ENCODE results near the gene FAM72B.
"Not testable (repeated sequence)": the region's sequence is repeated elsewhere in the genome, so short reads cannot be mapped to it uniquely, and the experiment has no call there.

The FAM72B gene

GRCh38 chr1:121184290-121185127 lies at the start of gene FAM72B, which contains the start of gene SRGAP2C:
FAM72B (minus strand) TSS chr1:121184340; CDS start chr1:121183489, 851 bp downstream.
SRGAP2C (plus strand) TSS chr1:121184975; CDS start chr1:121187447, 2,472 bp downstream.
- peak; percentile 97 for DNase-seq

GRCh38 chr1:121232445-121233125 lies 48.4 kb upstream of the FAM72B start:
- DNase-seq: not testable (repeated sequence)

GRCh38 chr1:121230636-121231035 lies 46.5 kb upstream of the FAM72B start:
- DNase-seq: not testable (repeated sequence)

DNA sequence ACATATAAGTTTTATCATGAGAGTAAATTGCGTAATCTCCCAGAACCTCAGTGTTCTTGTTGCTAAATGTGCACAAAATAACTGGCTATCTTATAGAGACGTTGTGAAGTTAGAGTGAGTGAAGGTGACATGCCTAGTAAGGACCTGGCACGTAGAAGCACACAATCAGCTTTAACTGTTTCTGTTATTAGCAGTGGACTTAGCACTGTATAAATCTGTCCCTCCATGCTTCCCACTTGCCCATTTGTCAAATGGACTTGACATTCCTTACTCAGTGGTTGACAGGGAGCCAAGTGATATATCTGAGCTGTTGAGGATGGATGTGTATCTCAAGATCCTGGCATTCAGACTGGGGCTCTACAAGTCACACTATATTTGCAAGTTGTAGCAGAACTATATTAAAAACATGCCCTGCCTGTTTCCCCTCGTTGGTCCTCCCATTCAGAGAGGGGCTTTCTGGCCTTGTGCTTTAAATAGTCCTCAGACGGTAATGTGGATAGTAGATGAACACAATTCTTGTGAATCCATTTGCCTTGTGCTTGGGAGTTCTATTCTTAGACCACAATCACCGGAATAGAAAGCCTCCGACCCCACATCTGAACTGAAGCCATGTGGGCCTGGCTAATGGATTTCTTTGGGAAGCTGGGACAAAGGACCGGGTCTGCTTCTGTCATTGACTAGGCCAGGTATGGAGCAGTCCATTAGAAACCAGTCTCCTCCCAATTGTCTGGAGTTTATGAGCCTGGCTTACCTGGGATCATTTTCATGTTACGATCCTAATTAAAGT lies 43.6 kb upstream of the FAM72B start:
- not testable (repeated sequence) for DNase-seq

GRCh38 chr1:121226925-121227324 lies 42.8 kb upstream of the FAM72B start:
- not testable (repeated sequence) for DNase-seq

GRCh38 chr1:121226295-121226904 lies 42.3 kb upstream of the FAM72B start:
- DNase-seq: not testable (repeated sequence)

DNA sequence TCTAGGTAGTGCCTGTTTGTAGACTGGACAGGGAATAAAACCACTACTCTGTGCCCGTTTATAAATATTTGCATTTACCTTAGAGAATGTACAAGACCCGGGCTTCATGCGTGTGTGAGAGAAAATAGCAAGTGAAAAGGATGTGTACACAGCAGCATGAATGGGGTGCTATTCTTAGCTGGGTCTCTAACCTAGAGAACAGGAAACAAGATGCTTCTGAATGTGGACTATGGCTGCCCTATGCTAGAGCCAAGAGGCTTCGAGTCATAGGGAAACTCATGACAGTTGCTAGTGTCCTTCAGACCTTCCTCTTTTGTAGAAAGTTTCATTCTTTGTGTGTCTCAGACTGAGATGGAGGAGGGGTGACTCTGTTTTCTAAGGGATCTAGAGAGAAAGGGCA lies 40.6 kb upstream of the FAM72B start:
- DNase-seq: not testable (repeated sequence)

DNA sequence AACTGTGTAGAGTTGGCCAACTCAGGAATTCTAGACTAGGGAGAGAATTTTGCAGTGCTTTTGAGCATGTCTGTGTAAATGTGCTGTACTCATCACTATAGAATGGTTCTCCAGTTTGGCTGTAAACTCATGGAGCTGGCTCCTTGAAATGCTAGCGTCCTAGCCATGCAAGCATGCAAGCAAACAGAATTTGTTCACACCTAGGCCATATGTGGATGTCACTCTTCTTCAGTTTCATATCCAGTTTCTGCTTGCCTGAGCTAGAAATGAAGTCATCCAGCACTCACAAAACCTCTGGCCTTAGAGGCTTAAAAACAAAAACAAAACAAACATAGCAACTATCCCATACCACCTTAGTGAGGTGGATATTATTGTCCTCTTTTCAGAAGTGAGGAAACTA lies 37.6 kb upstream of the FAM72B start:
- not testable (repeated sequence) for DNase-seq

DNA sequence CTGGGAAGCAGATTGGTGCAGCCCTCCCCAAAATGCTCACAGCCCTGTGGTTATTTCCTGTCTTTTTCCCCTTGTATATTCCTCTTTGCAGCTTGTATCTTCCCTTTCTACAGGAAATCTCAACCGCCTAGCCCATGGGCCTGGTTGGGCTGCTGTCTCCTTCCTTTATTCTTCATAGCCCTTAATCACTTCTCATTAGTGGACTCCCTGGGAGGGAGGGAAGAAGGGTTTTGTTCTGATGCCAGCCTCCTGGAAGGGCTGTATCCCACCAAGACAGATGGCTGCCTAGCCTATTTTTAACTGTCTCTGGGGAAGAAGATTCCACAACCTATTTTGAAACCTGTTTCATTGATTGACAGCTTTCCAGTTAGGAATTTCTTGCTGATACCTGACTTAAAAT lies 32.5 kb upstream of the FAM72B start:
- not testable (repeated sequence) for DNase-seq

DNA sequence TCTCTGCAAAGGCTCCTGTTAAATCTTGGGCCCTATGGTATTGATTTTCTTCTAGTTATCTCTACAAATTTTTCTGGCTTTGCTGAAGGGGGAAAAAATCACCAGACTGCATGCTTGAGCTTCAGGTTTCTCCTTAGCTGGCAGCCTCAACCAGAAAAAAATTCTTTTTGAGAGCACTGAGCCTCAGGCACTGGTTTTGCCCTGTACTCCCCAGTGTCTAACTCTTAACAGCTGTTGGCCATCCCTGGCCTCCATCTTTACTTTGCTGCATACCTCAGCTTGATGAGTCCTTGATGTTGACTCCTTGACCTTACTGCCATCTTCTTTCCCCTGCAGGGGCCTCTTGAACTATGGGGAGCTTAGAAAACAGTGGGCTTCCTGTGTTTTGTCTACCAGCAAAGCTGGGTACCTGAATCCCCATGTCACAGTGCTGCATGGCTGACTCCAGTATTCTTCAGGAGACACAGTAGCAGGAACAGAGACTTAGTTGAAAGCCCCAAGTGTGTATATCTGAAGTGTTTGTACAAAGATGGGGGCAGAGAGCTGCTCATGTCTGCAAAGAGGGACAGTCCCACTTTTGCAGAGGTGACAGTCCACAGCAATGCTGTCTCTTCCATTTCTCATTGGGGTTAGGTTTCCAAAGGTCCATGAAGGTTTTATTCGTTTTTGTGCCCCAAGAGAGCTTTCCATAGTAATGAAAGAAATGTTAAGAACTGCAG lies 31.7 kb upstream of the FAM72B start:
- DNase-seq: not testable (repeated sequence)

- DNase-seq: not testable (repeated sequence)
Measured at GRCh38 chr1:121214544-121215156, 30.5 kb upstream of the FAM72B start.

GRCh38 chr1:121213491-121213890 lies 29.4 kb upstream of the FAM72B start:
- DNase-seq: not testable (repeated sequence)

GRCh38 chr1:121210778-121211177 lies 26.6 kb upstream of the FAM72B start:
- DNase-seq: not testable (repeated sequence)

GRCh38 chr1:121208375-121208774 lies 24.2 kb upstream of the FAM72B start:
- DNase-seq: not testable (repeated sequence)

- not testable (repeated sequence) for DNase-seq
Measured at GRCh38 chr1:121207328-121207727, 23.2 kb upstream of the FAM72B start.

GRCh38 chr1:121205786-121206711 lies 21.9 kb upstream of the FAM72B start:
- DNase-seq: not testable (repeated sequence)

DNA sequence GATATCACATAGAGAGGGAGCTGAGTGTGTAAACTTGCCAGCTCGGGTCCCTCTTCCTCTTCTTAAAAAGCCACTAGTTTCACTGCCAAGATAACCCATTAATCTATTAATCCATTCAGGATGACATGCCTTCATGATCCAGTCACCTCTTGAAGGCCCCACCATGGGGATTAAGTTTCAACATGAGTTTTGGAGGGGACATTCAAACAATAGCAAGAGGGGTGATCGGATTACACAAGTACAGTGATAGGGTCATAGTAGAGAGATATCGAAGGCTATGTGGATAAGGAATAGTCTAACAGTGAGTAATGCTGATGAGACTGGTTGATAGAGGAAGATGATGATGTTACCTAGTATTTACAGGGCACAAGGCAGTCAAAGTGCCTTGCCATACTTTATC lies 18.8 kb upstream of the FAM72B start:
- DNase-seq: not testable (repeated sequence)

DNA sequence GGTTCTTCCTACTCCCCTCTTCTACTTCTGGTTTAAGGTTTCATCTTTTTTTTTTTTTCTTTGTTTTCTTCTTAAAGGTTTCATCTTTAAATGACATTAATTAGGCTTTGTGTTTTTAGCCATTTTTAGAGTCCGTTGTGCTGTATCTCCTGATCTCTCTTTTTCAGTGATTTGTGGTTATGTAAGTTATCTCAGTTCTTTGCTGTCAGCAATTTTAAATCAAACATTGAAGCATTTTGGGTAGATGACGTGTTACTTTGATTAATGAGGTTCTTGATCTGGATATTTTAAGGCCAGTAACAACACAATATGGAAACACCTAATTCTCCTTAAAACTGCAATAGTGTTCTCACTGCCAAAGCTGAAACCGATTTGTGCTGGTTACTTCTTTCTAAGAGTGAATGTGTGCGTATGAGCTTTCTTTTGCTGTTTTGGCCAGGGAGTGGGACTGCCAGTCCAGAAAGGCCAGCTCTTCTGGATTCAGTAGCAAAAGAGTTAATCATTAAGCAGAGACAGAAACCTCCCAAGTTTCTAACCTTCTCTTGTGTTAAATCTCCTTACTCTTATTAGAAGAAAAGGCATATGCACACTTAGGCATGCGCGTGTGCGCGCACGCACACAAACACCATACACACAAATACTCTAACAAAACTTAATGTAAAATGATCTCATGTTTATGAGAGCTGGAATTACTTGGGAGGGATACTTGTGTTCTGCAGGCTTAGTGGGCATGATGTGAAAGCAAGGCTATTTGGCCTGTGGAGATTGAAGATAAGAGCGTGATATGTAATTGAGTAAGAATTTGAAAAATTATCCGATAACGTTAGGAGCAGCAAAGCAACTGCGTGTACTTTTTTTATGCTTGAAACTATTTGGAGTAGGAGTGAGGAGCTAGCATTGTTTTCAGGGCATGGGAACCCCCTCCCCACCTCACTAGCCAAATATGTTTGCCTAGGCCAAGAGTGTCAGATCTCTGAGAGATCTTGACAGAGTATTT lies 17.1 kb upstream of the FAM72B start:
- DNase-seq: not testable (repeated sequence)

DNA sequence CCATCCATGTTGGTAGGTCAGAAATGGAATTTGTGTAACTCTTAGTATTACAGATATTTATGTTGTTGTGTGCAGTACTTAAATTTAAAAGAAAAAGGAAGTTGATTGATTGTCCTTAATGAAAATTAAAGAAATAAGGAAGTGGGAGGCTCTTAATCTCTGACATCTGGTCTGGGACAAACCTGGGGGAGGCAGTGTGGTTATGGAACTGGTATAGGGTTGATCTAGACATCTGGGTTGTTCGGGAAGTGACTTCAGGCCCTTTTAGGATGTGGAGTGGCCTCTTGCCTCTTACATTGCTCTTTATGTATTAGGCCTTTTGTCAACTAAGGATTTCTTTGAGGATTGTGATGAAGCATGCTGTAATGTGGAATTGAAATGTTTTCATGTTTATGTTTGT lies 16.1 kb upstream of the FAM72B start:
- not testable (repeated sequence) for DNase-seq
